HEK293 (cell line): ENCODE results near the gene TMEM120A.

Experiments used
- CTCF ChIP-seq: fragments of 450-650 bp; formaldehyde crosslinking; IDR thresholded peaks from 2 replicates; pipeline ENCODE4 v1.5.1; 2016; ENCODE audit warnings: missing biosample characterization, missing genetic modification characterization
- ZNF274 ChIP-seq, 2 experiments: fragments of 200-500 bp in 1 of 2; fragments of 450-650 bp in 1 of 2; sonication (Bioruptor generic) in 1 of 2; formaldehyde crosslinking in 1 of 2; IDR thresholded peaks; 2 replicates each; pipeline versions ENCODE4 v1.5.1 to v1.6.1; 2014 to 2016; ENCODE audit warnings: borderline replicate concordance in 1 of 2, inconsistent platforms in 1 of 2, low read length in 1 of 2, missing biosample characterization in 1 of 2, missing genetic modification characterization in 1 of 2
- ZNF701 ChIP-seq: fragments of 450-650 bp; formaldehyde crosslinking; IDR thresholded peaks from 2 replicates; pipeline ENCODE4 v1.5.1; 2016; ENCODE audit warnings: missing biosample characterization, missing genetic modification characterization

GRCh38 chr7:76009672-76010600 is 15.5 kb upstream of the TMEM120A start:
- no peak for TF ChIP-seq CTCF (tag by site-specific recombination)
- TF ChIP-seq ZNF274 (IDR thresholded peaks at IDR 0.05; ENCODE audit: low read length), result no peak
- no peak for TF ChIP-seq ZNF274 (tag by site-specific recombination; IDR thresholded peaks at IDR 0.05; ENCODE audit: borderline replicate concordance)
- TF ChIP-seq ZNF701 (tag by site-specific recombination), result no peak
